Parathyroid adenoma (tissue), 2 donors: ENCODE data around the gene SPAG17.

ENCODE experiments used
- H2AFZ ChIP-seq: fragments of 300-600 bp; sonication (generic); one replicate; pipeline ENCODE4 v1.7.0; 2017; ENCODE audit warnings: antibody characterized with exemption, mild to moderate bottlenecking
- H3K27ac ChIP-seq: fragments of 300-600 bp; sonication (generic); one replicate; pipeline ENCODE4 v1.7.0; 2017
- H3K27me3 ChIP-seq: fragments of 300-600 bp; sonication (generic); one replicate; pipeline ENCODE4 v1.7.0; 2017; ENCODE audit warnings: low read length; ENCODE audit not compliant: control insufficient read depth, insufficient read depth
- H3K36me3 ChIP-seq: fragments of 300-600 bp; sonication (generic); one replicate; pipeline ENCODE4 v1.7.0; 2017; ENCODE audit warnings: low read length; ENCODE audit not compliant: control insufficient read depth, insufficient read depth
- H3K4me1 ChIP-seq: fragments of 300-600 bp; sonication (generic); one replicate; pipeline ENCODE4 v1.7.0; 2017; ENCODE audit warnings: control low read depth
- H3K4me2 ChIP-seq: fragments of 300-600 bp; sonication (generic); one replicate; pipeline ENCODE4 v1.7.0; 2017; ENCODE audit warnings: low read length
- H3K4me3 ChIP-seq: fragments of 300-600 bp; sonication (generic); one replicate; pipeline ENCODE4 v1.7.0; 2017; ENCODE audit warnings: low read depth, low read length
- H3K79me2 ChIP-seq: fragments of 300-600 bp; sonication (generic); one replicate; pipeline ENCODE4 v1.7.0; 2017; ENCODE audit warnings: control low read depth
- H3K9ac ChIP-seq: fragments of 300-600 bp; sonication (generic); one replicate; pipeline ENCODE4 v1.7.0; 2017; ENCODE audit warnings: mild to moderate bottlenecking
- H3K9me3 ChIP-seq: fragments of 300-600 bp; sonication (generic); one replicate; pipeline ENCODE4 v1.7.0; 2017; ENCODE audit warnings: low read length; ENCODE audit not compliant: control insufficient read depth
- TF ChIP-seq, protein P1 (sequence below): fragments of 300-600 bp; sonication (generic); IDR thresholded peaks from one replicate; pipeline ENCODE4 v1.7.0; 2017; ENCODE audit warnings: antibody characterized with exemption, mild to moderate bottlenecking
- donor health status: primary hyperparathyroidism.

SPAG17 gene

DNA sequence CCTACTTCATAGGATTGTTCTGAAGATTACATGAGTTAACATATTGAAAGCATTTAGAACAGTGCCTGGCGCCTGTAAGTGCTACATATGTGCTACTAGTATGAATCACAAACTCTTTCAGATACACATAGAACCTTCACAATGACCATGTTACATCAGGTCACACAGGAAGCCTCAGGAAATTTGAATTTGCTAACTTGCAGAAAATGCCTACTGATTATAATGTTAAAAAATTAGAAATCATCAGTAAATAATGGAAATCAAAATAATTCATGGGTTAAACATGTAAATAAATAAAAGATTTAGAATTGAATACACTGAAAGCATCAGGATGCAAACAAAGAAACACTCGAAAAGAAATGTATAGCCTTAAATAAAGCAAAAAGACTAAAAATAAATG is 94.9 kb downstream of the SPAG17 start:
- TF ChIP-seq, protein P1, sequence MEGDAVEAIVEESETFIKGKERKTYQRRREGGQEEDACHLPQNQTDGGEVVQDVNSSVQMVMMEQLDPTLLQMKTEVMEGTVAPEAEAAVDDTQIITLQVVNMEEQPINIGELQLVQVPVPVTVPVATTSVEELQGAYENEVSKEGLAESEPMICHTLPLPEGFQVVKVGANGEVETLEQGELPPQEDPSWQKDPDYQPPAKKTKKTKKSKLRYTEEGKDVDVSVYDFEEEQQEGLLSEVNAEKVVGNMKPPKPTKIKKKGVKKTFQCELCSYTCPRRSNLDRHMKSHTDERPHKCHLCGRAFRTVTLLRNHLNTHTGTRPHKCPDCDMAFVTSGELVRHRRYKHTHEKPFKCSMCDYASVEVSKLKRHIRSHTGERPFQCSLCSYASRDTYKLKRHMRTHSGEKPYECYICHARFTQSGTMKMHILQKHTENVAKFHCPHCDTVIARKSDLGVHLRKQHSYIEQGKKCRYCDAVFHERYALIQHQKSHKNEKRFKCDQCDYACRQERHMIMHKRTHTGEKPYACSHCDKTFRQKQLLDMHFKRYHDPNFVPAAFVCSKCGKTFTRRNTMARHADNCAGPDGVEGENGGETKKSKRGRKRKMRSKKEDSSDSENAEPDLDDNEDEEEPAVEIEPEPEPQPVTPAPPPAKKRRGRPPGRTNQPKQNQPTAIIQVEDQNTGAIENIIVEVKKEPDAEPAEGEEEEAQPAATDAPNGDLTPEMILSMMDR, result no peak
- Histone ChIP-seq H3K27ac (no peak overlapping the region), H3K4me2 (no peak overlapping the region), H3K79me2 (no peaks in the 10 kb centered on the region), H3K4me1 (no peaks in the 10 kb centered on the region), H3K4me3 (no peak overlapping the region), H2AFZ (no peak overlapping the region), H3K27me3 (no peaks in the 10 kb centered on the region), H3K9me3 (no peaks in the 10 kb centered on the region), H3K9ac (no peak overlapping the region), H3K36me3 (no peaks in the 10 kb centered on the region)

DNA sequence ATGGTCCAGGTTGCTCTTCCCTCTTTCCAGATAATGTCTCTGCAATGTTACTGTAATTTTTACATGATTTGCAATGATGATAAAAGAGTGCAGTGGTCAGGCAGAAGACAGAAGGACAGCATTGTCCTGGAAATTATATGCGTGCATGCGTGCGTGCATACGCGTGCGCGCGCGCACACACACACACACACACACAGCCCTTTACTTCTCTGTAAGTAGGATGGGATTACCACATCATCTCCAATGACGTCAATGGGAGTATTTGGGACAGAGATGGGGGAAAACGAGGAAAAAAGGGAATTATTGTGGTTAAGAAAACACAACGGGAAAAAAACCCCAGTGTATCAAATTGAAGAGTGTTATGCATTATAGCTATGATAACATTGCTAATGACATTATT is 99.7 kb downstream of the SPAG17 start:
- H3K27ac ChIP-seq, result no peak overlapping the region
- H3K4me3 ChIP-seq, result no peak overlapping the region
- TF ChIP-seq, protein P1, result no peak
- no peaks in the 10 kb centered on the region for H3K79me2 ChIP-seq
- no peak overlapping the region for H3K9ac ChIP-seq
- no peak overlapping the region for H3K4me2 ChIP-seq
- no peaks in the 10 kb centered on the region for H3K36me3 ChIP-seq
- H3K27me3 ChIP-seq, result no peaks in the 10 kb centered on the region
- H3K4me1 ChIP-seq, result no peaks in the 10 kb centered on the region
- no peaks in the 10 kb centered on the region for H3K9me3 ChIP-seq
- H2AFZ ChIP-seq, result no peak overlapping the region

DNA sequence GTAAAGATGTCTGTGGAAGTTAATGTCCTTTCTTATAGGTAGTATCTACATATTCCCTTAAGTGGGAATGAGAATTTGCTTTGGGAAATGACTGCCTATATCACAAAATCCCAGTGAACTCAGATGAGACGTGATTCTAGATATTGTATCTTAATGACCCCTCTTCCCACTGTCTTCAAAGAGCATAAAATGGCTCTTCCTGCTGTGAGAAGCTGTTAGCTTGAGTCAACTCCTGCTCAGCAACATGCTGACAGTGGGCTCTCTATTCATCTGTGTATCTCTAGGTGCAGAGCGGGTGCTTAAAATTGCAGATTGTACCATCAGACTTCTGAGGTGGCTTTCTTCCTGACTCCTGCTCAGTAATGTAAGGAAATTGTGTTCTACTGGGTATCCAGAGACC is 100.6 kb downstream of the SPAG17 start:
- no peaks in the 10 kb centered on the region for H3K4me1 ChIP-seq
- no peak overlapping the region for H3K4me2 ChIP-seq
- H3K9ac ChIP-seq, result no peak overlapping the region
- no peak overlapping the region for H3K27ac ChIP-seq
- H3K4me3 ChIP-seq, result no peak overlapping the region
- no peaks in the 10 kb centered on the region for H3K27me3 ChIP-seq
- no peaks in the 10 kb centered on the region for H3K9me3 ChIP-seq
- H3K79me2 ChIP-seq, result no peaks in the 10 kb centered on the region
- TF ChIP-seq, protein P1, result no peak
- H3K36me3 ChIP-seq, result no peaks in the 10 kb centered on the region
- no peak overlapping the region for H2AFZ ChIP-seq

DNA sequence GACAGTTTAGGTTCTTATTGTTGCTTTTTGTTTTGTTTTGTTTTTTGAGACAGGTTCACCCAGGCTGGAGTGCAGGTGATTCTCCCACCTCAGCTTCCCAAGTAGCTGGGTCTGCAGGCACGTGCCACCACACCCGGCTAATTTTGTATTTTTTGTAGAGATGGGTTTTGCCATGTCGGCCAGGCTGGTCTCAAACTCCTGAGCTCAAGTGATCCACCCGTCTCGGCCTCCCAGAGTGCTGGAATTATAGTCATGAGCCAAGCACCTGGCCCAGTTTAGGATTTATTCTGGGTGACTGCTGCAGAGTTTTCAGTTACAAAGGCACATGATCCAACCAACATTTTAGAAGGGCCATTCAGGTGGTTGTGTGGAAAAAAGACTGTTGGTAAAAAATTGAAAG is 102.0 kb downstream of the SPAG17 start:
- no peak overlapping the region for H3K4me3 ChIP-seq
- TF ChIP-seq, protein P1, result no peak
- H3K79me2 ChIP-seq, result no peaks in the 10 kb centered on the region
- no peaks in the 10 kb centered on the region for H3K36me3 ChIP-seq
- H3K27me3 ChIP-seq, result no peaks in the 10 kb centered on the region
- H3K4me2 ChIP-seq, result no peak overlapping the region
- no peaks in the 10 kb centered on the region for H3K4me1 ChIP-seq
- H2AFZ ChIP-seq, result no peak overlapping the region
- H3K9me3 ChIP-seq, result no peaks in the 10 kb centered on the region
- H3K9ac ChIP-seq, result no peak overlapping the region
- no peak overlapping the region for H3K27ac ChIP-seq

DNA sequence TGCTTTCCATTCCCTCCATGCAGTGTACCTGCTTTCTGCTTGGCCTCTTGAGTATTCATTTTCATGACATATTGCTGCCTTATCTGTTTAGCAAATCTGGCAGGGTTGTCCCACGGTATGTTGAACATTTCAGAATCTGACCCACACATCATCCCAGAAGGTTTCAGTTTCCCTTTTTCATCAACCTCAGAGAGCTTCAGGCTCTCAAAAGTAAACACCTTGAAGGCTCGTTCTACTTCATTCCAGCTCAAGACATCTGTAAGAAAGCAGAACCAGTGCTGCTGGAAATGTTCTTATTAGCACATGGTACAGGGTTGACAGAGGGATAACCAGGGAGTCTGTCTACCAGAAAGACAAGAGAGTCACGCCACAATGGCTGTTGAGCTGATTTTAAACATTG is 103.6 kb downstream of the SPAG17 start:
- no peak overlapping the region for H3K4me2 ChIP-seq
- H3K9me3 ChIP-seq, result no peaks in the 10 kb centered on the region
- H3K27ac ChIP-seq, result peak overlapping the region; percentile 44
- H3K4me1 ChIP-seq, result no peaks in the 10 kb centered on the region
- H3K27me3 ChIP-seq, result no peaks in the 10 kb centered on the region
- H3K79me2 ChIP-seq, result no peaks in the 10 kb centered on the region
- H3K9ac ChIP-seq, result no peak overlapping the region
- peak overlapping the region; percentile 42 for H2AFZ ChIP-seq
- no peaks in the 10 kb centered on the region for H3K36me3 ChIP-seq
- no peak overlapping the region for H3K4me3 ChIP-seq
- TF ChIP-seq, protein P1, result no peak
